ENCODE results near the gene EIPR1. TPM values are rescaled to one million over a fixed set of nuclear protein-coding genes. Genes with fewer than 3 reads are reported as not detected.

EIPR1 gene
- total and polyA plus RNA-seq, 2 of the 4 experiments (the other 2 are of a cell fraction), result 46.5 to 67.4 TPM

DNA sequence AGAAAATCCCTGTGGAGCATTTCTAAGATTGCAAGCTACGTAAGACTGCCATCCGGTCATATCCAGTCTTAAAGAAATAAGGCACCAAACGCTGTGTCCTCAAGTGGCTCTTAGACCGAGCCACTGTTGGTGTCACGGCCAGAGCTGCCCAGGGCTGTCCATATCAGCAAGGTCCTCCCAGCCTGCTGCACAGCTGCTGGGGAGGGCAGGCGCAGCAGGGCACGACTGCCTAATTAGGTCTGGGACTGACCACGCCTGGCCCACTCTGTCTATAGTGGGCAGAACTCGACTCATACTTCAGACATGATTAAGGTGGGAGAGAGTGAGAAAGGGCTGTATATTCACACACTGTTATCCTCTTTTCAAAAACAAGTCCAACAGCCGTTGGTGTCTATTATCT is 39.3 kb downstream of the EIPR1 start:
- ChIA-PET POLR2A (ENCODE audit: unreplicated experiment) (no interaction called here), CTCF (no interaction called here)
- Histone ChIP-seq H3K27ac (ENCODE audit: insufficient read depth, low read length) (no peak overlapping the region), H3K18ac (ENCODE audit: low read depth, low read length) (no peak overlapping the region), H2BK5ac (ENCODE audit: low read depth, low read length, poor library complexity, severe bottlenecking) (no peak overlapping the region), H3K9me1 (ENCODE audit: insufficient read depth, low read length) (peaks cover 6% of the 10 kb centered on the region; the same call in 1 of the 2 replicates), H3K56ac (ENCODE audit: extremely low read depth, insufficient read depth, low read length) (no peak overlapping the region), H4K91ac (ENCODE audit: insufficient read depth, low read depth, low read length) (no peak overlapping the region), H3K4me2 (ENCODE audit: low read depth, low read length) (no peak overlapping the region), H2AK5ac (ENCODE audit: low read depth, low read length) (no peak overlapping the region), H2AFZ (replicated peaks; ENCODE audit: low read length, poor library complexity) (no peak overlapping the region), H3K4me3 (ENCODE audit: insufficient read depth, low read depth, low read length) (no peak overlapping the region), H4K8ac (ENCODE audit: low read depth in 2 of 2, low read length in 2 of 2) (no peak overlapping the region), H2AK9ac (replicated peaks; ENCODE audit: low read depth, low read length, poor library complexity) (no peak overlapping the region), H3K14ac (replicated peaks; ENCODE audit: low read depth, low read length) (no peak overlapping the region), H3K27me3 (ENCODE audit: control insufficient read depth, insufficient read depth, low read length) (no peaks in the 10 kb centered on the region), H4K20me1 (ENCODE audit: insufficient read depth, low read length) (peaks cover 4% of the 10 kb centered on the region), H3K4me1 (ENCODE audit: control insufficient read depth, insufficient read depth, low read length) (no peaks in the 10 kb centered on the region), H2BK20ac (ENCODE audit: low read depth, low read length) (no peak overlapping the region), H3K23ac (ENCODE audit: low read depth, low read length) (no peak overlapping the region), H3K9me3 (ENCODE audit: control insufficient read depth, insufficient read depth, low read length) (no peaks in the 10 kb centered on the region), H3K4ac (ENCODE audit: low read depth, low read length) (no peak overlapping the region), H3K36me3 (ENCODE audit: control insufficient read depth, insufficient read depth, low read length) (peaks cover 6% of the 10 kb centered on the region), H2BK15ac (ENCODE audit: low read depth, low read length) (no peak overlapping the region), H3K79me1 (ENCODE audit: low read depth in 1 of 2, low read length in 2 of 2) (peaks cover 0 to 11% of the 10 kb centered on the region in 2 experiments; a peak in 1 of 4 replicates), H4K5ac (ENCODE audit: low read depth, low read length) (no peak overlapping the region), H2BK120ac (ENCODE audit: low read depth, low read length) (no peak overlapping the region), H3K9ac (ENCODE audit: low read depth, low read length) (no peak overlapping the region)
- ATAC-seq (ENCODE audit: low read depth) (no peak), DNase-seq (no peak)
- TF ChIP-seq, protein P1, sequence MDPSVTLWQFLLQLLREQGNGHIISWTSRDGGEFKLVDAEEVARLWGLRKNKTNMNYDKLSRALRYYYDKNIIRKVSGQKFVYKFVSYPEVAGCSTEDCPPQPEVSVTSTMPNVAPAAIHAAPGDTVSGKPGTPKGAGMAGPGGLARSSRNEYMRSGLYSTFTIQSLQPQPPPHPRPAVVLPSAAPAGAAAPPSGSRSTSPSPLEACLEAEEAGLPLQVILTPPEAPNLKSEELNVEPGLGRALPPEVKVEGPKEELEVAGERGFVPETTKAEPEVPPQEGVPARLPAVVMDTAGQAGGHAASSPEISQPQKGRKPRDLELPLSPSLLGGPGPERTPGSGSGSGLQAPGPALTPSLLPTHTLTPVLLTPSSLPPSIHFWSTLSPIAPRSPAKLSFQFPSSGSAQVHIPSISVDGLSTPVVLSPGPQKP (IDR thresholded peaks at IDR 0.05; ENCODE audit: borderline replicate concordance, low read depth, low read length), result no peak
- in situ Hi-C loops (cut with MboI; ENCODE audit: low sequenced_read_pairs), result no loop called here
- BruUV-seq (replicated peaks), result no TSS peak
- dilution Hi-C loops (cut with HindIII; ENCODE audit: low sequenced_read_pairs, unreplicated experiment), result no loop called here
- 100% methylated on average over 4 of the region's 10 CpGs; no CpG with 5 or more reads in 1 of the 2 experiments for WGBS, 2 experiments (ENCODE audit: extremely low coverage in 2 of 2, insufficient read length in 1 of 2)
- intact Hi-C loops (cut with micrococcal nuclease), result no loop called here

Data from IMR-90 (cell line).